Jurkat, Clone E6-1 (cell line): Measurements from ENCODE around the gene VSX1. TPM values are rescaled to one million over a fixed set of nuclear protein-coding genes. Genes with fewer than 3 reads are reported as not detected.

Source experiments
- DNase-seq: peaks from one replicate; pipeline ENCODE4 v3.0.0-alpha.2; 2011; ENCODE audit warnings: low read depth, low spot score
- H3K4me3 ChIP-seq: 2 replicates; pipeline ENCODE4 v1.5.1; 2011; ENCODE audit warnings: mild to moderate bottlenecking, low read length, control low read depth, moderate library complexity
- polyA plus RNA-seq: library from polyadenylated mRNA; unstranded; fragments of >200 nt; gene quantifications from one replicate; pipeline ENCODE4 v1.2.1, GENCODE V29; 2012; ENCODE audit warnings: missing spikeins; ENCODE audit not compliant: insufficient read length, insufficient read depth

The VSX1 gene
- polyA plus RNA-seq, result 0.85 TPM

DNA sequence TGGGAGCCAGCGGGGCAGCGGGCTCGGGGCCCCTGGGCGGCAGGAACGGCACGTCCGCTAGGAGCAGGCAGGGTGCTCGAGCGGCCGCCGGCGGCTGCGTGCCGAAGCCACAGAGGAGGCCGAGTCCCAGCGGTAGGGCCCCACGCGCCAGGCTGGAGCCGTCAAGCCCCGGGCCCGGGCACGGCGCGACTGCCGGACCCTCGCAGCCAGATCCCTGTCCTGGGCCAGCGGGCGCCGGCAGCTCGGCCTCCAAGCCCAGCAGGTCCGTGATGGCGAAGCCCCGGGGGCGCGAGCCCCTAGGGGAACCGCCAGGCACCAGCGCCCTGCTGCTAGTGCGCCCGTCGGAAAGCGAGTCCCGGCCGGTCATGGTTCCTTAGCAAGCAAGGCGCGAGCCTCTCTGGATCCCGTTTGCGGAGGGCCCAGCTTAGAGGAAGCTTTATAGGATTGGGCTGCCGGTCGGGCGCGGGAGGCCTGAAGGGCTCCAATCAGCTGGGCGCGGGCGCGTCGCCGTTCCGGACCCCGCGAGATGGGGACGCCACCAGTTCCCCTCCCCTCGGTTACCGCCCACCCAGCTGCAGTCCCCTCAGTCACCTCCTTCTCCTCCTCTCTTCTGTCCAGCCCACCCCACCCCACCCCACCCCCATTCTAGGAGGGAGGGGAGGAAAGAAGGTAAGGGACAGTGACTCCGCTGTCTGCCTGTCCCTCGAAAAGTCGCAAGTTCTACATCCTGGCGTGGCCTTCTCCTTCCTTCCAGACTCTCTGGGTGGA lies at the start of gene VSX1:
Gene VSX1, minus strand, starts transcription at position 412 of the 768 bp plus-strand sequence. Its CDS starts 45 bp downstream, at position 367.
- H3K4me3 ChIP-seq, result no peak within 1 kb of the TSS
- no peak for DNase-seq

DNA sequence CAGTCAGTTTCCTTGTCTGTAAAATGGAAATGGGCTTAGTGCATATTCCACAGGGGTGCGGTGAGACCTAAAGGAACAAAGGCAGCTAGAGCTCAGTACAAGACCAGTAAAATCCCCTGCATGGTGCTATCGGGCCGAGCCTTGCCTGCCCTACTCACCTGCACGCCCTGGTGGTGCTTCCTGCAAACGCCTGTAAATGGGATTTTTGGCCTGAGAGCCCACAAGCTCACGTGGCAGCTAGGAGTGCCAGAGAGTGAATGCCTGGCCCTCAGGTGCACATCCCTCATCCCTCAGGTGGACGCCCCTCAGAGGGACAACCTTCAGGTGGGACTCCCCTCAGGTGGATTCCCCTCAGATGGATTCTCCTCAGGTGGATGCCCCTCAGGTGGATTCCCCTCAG lies 48.0 kb upstream of the VSX1 start:
- no peak for DNase-seq
- H3K4me3 ChIP-seq, result no peak overlapping the region

DNA sequence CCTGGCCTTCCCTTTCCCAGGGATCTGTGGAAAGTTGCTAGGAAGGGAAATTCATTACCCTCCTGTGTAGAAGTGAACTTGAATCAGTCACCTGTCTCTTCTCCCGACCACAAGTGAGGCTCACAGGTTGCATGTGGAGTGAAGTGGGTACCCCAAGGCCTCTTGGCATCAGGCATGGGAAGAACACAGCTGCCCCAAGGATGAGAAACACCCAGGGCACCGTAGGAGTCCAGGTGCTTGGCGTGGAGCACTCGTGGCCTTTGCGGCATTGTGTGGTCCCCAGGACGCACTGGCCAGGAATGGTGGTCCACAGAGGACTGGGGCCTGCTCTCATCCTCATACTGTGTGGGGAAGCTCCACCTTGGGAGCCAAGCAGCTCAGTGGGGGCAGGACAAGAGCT lies 47.5 kb upstream of the VSX1 start:
- no peak for DNase-seq
- H3K4me3 ChIP-seq, result no peak overlapping the region

DNA sequence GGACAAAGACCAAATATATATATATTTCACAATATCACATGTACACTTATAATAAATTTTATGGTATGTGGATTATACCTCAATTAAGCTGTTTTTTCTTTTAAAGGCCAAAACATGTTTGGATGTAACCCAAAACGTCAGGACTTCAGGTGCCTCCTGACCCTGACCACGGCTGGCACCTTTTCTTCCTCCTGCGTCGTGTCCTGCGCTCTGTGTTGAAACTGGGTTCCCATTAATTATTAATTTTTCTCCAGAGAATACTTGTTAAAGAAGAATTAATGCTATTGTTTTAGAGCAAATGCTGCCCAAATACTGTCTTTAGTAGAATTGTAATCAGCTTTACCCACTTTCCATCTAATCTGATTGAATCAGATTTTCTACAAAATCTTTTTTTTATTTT lies 46.7 kb upstream of the VSX1 start:
- DNase-seq, result no peak
- no peak overlapping the region for H3K4me3 ChIP-seq

DNA sequence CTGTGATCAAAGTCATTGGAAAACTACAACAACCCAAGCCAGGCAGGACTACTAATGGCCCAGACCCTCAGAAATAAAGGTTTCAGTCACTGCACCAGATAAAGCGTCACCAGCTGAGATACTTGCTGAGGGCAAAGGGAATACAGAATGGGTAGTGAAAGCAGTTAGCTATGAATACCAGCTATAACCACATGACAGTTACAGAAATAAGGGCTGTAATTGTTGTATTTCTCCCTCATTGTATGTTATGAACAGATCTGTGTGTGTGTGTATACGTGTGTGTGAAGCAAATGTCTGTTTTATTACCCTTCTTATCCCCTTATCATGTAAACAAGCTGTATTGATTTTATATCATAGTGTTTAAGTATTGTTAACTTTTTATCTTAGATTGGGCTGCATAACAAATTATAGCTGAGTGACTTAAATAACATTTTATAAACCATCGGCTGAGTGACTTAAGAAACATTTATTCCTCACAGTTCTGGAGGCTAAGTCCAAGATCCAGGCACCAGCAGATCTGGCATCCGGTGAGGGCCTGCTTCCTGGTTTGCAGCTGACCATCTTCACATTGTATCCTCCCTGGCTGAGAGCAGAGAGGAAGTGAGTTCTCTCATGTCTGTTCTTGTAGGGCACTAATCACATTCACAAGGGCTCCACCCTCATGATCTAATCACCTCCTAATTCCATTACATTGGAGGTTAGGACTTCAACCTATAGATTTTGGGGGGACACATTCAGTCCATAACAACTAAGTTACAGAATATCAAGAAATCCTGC lies 46.0 kb upstream of the VSX1 start:
- no peak overlapping the region for H3K4me3 ChIP-seq
- no peak for DNase-seq

DNA sequence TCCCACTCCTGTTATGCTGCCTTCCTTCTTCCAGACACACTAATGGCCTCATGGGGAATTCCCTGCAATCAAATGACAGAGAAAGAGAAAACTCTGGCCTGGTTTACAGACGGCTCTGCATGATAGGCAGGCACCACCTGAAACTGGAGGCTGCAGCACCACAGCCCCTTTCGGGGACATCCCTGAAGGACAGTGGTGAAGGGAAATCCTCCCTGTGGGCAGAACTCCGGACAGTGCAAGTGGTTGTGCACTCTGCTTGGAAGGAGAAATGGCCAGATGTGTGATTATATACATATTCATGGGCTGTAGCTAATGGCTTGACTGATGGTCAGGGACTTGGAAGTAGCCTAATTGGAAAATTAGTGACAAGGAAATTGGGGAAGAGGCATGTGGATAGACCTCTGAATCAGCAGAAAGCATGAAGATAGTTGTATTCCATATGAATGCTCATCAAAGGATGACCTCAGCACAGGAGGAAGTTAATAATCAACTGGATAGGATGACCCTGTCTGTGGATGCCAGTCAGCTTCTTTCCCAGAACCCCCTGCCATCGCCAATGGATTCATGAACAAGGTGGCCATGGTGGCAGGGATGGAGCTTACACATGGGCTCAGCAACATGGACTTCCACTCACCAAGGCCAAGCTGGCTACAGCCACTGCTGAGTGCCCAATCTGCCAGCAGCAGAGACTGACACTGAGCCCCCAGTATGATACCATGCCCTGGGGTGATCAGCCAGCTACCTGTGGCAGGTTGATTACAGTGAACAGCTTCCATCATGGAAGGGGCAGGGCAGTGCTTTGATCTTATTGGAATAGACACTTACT lies 44.5 kb upstream of the VSX1 start:
- no peak for DNase-seq
- no peak overlapping the region for H3K4me3 ChIP-seq

DNA sequence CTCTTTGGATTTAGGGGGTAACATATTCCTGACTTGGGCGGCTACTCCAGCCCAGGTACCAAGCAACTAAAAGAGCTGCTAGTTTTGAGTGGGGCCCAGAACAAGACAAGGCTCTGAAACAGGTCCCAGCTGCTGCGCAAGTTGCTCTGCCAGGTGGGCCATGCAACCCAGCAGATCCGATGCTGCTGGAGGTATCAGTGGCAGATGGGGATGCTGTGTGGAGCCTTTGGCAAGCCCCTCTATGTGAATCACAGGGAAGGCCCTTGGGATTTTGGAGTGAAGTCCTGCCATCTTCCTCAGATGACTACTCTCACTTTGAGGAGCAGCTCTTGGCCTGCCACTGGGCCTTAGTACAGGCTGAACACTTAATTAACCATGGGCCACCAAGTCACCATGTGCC lies 43.7 kb upstream of the VSX1 start:
- no peak overlapping the region for H3K4me3 ChIP-seq
- DNase-seq, result no peak

DNA sequence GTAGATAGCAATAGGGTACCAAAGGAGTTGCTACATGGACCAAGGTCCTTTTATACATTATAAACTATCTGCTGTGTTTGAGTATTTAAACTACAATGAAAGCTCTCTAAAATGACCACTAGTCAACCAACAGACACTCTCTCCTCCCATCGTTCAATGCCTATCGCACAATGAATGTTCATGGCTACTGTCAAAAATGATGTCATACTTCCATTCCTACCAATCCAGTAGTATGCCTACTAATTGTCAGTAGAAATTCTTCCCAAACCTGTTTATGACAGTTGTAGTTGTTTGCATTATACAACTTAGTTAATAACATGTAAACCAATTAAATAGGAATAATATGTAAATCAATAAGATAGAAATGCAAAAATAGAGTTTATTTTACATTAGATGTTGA lies 39.0 kb upstream of the VSX1 start:
- no peak overlapping the region for H3K4me3 ChIP-seq
- DNase-seq, result no peak

DNA sequence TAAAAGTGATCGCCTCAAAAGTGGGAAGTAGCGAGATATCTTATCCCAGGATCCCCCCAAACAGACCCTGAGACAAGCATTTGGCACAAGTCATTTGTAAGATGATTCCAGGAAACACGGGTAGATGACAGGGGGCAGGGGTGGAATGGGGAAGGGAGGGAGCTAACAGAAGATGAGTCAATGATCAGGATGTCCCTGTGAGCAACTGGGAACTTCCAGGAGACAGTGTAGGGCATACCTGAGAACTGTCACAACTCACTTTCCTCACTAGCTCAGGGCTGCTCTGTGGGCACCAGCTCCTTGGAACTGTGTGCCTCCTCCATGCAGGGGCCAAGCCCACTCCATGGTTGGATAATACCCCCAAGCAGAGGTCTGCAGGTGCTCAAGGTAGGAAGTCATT lies 38.5 kb upstream of the VSX1 start:
- no peak overlapping the region for H3K4me3 ChIP-seq

DNA sequence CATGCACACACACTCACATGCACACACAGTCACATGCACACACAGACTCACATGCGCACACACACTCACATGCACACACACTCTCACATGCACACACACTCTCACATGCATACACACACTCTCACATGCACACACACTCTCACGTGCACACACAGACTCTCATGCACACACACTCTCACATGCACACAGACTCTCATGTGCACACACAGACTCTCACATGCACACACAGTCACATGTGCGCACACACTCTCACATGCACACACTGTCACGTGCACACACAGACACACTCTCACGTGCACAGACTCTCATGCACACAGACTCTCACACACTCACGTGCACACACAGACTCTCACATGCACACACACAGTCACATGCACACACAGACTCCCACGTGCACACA lies 36.6 kb upstream of the VSX1 start:
- no peak for DNase-seq
- no peak overlapping the region for H3K4me3 ChIP-seq

More for the DNA sequence above, 38.5 kb upstream of the VSX1 start:
- DNase-seq, result no peak

DNA sequence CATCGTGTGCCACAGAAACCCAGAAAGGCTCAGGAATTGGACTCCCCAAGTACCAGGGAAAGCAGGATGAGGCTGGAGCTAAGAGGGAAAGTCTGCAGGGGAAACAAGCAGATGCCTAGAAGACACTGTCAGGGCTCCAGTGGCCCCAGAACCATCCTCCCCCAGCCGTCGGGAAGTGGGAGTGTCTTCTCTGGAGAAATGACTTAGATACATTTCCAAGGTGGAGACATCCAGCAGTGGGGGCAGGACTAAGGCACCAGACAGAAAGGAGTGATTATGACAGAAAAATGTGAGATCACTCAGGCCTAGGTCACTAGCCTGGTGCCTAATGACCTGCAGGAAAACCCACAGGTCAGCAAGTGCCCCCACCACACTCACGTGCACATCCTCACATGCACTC lies 36.0 kb upstream of the VSX1 start:
- DNase-seq, result no peak
- H3K4me3 ChIP-seq, result no peak overlapping the region

DNA sequence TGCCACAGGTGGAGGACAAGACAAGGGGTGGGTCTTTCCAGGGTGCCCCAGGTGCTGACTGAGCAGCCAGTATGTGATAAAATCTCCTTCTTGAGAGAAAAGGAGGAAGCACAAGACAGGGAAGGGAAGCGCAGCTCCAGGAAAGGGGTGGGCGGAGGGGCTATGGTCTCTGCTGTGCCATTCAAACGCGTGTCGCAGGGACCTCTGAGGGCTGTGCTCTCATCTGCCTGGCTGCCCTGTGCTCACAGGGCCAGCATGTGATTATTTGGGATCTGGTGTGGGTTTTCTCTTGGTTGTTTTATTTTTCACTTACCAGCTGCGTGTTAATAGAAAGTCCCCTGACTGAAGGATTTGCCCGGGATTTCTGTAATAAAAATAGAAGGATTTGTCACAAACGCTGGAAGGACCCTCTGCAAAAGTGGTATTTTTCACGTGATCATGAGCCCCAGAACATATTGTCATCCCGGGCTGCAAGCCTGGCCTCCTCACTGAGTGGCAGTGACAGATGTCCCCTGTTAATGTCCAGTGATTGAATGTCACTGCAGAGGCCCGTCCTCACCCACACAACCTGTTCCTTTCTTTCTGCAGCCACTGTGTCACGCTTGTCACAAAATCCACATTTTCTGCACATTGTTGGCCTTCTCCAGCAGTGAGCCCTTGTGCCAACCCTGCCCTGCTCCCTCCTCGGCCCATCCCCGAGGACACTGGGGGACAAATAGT lies 35.0 kb upstream of the VSX1 start:
- no peak overlapping the region for H3K4me3 ChIP-seq
- no peak for DNase-seq

DNA sequence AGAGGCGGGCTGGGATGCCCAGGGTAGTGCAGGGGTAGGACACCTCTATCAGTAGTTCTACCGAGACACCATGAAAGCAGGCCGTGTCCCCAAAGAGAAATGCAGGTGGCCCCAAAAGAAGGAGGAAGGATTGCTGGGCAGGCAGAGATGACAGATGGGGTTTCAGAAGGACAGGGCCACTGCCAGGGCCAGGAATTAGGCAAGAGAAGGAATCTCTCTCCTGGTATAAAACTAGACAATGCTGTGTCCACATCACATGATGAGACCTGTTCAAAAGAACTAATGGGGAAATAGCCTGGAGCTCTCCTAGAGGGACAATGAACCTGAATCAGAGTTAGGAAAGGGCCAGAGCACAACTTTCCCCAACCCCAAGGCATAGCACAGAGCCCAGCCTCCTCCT lies 21.6 kb upstream of the VSX1 start:
- no peak for DNase-seq
- no peak overlapping the region for H3K4me3 ChIP-seq

DNA sequence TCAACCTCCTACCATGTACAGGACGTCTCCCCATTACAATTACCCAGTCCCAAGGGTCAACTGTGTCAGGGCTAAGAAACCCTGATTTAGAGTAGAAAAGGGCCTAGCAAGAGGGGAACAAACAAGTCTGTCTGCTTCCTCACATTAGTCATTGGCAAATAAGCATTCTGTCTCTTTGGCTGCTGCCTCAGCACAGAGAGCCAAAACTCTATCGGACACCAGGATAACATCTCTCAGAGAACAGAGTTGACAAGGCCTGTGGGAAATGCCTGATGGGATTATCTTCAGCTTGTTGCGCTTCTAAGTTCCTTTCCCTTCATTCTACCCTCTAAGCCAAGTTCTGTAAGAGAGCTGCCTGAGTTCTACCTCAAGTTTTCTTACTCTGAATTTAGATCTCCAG lies 19.0 kb upstream of the VSX1 start:
- no peak overlapping the region for H3K4me3 ChIP-seq
- no peak for DNase-seq

DNA sequence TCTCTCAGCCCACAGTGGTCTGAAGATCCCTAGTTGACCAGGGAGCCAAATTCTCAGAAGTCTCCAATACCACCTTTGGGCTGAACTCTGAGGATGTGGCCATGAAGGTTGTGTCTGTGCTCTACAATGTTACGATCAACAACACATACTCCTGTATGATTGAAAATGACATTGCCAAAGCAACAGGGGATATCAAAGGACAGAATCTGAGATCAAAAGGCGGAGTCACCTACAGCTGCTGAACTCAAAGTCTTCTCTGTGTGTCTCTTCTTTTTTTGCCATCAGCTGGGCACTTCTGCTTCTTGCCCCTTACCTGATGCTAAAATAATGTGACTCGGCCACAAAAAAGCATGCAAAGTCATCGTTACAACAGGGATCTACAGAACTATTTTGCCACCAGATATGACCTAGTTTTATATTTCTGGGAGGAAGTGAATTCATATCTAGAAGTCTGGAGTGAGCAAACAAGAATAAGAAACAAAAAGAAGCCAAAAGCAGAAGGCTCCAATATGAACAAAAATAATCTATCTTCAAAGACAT lies 17.7 kb upstream of the VSX1 start:
- H3K4me3 ChIP-seq, result no peak overlapping the region

DNA sequence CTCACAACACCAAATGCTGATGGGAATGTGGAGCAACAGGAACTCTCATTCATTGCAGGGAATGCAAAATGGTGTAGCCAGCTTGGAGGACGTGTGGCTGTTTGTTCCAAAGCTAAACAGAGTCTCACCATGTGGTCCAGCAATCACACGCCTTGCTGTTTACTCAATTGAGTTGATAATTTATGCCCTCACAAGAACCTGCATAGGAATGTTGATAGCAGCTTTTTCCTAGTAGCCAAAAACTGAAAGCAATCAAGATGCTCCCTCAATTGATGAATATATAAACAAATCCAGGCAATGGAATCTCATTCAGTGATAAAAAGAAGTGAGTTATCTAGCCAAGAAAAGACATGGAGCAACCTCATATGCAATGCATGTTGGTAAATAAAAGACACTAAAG lies 15.6 kb upstream of the VSX1 start:
- H3K4me3 ChIP-seq, result no peak overlapping the region
- DNase-seq, result no peak

More for the DNA sequence above, 17.7 kb upstream of the VSX1 start:
- DNase-seq, result no peak

DNA sequence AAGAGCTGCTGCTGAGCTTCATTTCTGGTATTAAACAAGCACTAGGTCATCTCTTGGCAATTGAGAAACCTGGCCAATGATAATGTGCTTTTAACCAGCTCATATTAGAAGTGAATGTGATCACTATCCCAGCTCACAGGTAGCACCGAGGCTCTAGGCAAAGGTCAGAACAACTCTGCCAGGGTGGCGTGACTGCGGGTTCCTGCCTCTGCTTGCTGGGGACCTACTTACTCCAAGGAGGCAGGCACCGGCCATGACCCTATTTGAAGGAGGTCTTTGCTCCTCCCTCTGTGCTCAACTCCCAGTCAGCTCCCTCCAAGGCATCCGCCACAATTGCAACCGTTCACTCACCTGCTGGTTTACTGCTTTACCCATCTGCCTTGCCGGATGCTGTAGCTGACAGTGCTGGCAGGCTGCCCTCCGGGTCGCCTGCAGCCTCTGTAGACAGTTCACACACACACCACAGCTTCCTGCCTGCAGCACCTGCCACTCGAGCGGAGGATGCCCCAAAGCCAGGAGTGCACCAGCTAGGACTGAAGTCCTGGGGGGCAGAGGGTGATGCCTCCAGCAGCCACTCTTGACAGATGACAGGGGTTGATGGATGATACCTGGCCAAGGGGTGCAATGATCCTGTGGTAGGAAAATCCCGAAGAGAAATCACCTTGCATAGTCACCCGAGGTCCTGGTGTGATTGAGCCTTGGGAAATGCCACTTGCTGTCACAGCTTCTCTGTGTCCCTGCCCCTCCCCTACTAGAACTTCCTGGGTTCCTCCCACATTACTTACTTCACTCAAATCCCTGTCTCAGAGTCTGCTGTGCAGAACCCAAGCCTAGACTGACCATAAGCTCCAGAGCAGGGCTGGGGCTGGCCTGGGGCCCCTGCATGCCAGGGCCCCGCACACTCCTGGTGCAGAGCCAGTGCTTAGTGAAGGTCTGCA lies 8.8 kb upstream of the VSX1 start:
- peak; percentile 100 for DNase-seq

DNA sequence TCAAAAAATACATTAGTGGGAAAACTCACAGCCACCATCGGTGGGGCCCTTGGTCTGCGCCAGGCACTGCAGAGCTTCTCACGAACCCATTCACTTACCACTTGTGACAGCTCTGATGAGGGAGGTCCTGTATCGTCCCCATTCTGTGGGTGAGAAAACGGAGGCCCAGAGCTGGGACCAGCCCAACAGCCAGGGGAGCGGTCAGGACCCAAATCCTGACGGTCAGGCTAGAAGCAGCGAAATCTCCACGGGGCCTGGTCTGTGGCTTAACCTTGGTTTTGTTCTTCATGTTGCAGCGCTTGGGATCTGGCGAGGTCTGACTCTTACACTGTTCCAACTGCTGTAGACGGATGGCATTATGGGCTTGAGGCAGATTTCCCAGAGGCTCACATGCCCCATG lies 7.7 kb upstream of the VSX1 start:
- DNase-seq, result no peak
- no peak overlapping the region for H3K4me3 ChIP-seq

More for the DNA sequence above, 8.8 kb upstream of the VSX1 start:
- H3K4me3 ChIP-seq, result peak overlapping the region; percentile 38
